ENCODE results near the gene ABCC11. TPM values are rescaled to one million over a fixed set of nuclear protein-coding genes. Genes with fewer than 3 reads are reported as not detected.

Gene ABCC11
- total and polyA plus RNA-seq, 2 experiments from 2014 or later, result 0.10 TPM; not detected in 1

DNA sequence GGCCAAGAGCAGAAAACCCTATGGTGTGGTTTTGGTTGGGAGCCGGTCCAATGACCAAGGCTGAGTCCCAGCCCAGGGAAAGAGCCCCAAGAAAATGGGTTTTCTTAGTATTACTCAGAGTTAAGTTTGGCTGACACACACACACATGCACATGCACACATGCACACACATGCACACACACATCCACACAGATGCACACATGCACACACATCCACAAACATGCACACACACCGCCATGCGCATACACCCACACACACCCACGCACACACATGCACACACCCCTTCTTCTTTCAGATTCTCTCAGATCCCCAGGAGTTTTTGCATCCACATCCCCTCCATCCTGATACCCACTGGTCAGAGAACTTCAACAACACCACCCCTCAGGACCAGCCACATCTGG is 100.6 kb downstream of the ABCC11 start:
- H3K27ac Mint-ChIP-seq, result no peak overlapping the region
- no peak overlapping the region for H3K4me3 ChIP-seq
- TF ChIP-seq NANOG (IDR thresholded peaks at IDR 0.05; ENCODE audit: borderline replicate concordance), result no peak
- no peak for TF ChIP-seq EZH2 (IDR thresholded peaks at IDR 0.05; ENCODE audit: low read depth, unreplicated experiment)
- TF ChIP-seq STAT1 (IDR thresholded peaks at IDR 0.05; ENCODE audit: unreplicated experiment), result no peak
- no peak for TF ChIP-seq JUNB (IDR thresholded peaks at IDR 0.05; ENCODE audit: unreplicated experiment)
- TF ChIP-seq ZNF462 (CRISPR knock-in tag; IDR thresholded peaks at IDR 0.05), result no peak
- TF ChIP-seq CREB1 (CRISPR knock-in tag; IDR thresholded peaks at IDR 0.05; ENCODE audit: low read depth), result no peak
- TF ChIP-seq, protein P1, sequence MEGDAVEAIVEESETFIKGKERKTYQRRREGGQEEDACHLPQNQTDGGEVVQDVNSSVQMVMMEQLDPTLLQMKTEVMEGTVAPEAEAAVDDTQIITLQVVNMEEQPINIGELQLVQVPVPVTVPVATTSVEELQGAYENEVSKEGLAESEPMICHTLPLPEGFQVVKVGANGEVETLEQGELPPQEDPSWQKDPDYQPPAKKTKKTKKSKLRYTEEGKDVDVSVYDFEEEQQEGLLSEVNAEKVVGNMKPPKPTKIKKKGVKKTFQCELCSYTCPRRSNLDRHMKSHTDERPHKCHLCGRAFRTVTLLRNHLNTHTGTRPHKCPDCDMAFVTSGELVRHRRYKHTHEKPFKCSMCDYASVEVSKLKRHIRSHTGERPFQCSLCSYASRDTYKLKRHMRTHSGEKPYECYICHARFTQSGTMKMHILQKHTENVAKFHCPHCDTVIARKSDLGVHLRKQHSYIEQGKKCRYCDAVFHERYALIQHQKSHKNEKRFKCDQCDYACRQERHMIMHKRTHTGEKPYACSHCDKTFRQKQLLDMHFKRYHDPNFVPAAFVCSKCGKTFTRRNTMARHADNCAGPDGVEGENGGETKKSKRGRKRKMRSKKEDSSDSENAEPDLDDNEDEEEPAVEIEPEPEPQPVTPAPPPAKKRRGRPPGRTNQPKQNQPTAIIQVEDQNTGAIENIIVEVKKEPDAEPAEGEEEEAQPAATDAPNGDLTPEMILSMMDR (conservative IDR thresholded peaks at IDR 0.05; ENCODE audit: low read depth in 2 of 2), result no peak
- H3K4me2 ChIP-seq, result no peak overlapping the region
- no peaks in the 10 kb centered on the region for H3K36me3 Mint-ChIP-seq (ENCODE audit: low read depth)
- H3K4me3 Mint-ChIP-seq, result no peak overlapping the region
- peaks cover 12% of the 10 kb centered on the region for H3K9me3 Mint-ChIP-seq
- H3K4me1 ChIP-seq (ENCODE audit: insufficient read depth), result no peaks in the 10 kb centered on the region
- H3F3A ChIP-seq (replicated peaks; ENCODE audit: low read depth), result no peaks in the 10 kb centered on the region
- H3K4me1 Mint-ChIP-seq, result peaks cover 4% of the 10 kb centered on the region; the same call in 2 of the 3 replicates
- no peak overlapping the region for H3K27ac ChIP-seq (ENCODE audit: low read depth)
- peaks cover 6% of the 10 kb centered on the region for H3K27me3 Mint-ChIP-seq (ENCODE audit: insufficient read depth, low read depth, poor library complexity)
- H3K27me3 ChIP-seq (ENCODE audit: insufficient read depth), result no peaks in the 10 kb centered on the region
- no peaks in the 10 kb centered on the region for H3K9me2 ChIP-seq (ENCODE audit: insufficient read depth)
- H2AFZ ChIP-seq, result no peak overlapping the region
- no peaks in the 10 kb centered on the region for H3K36me3 ChIP-seq (ENCODE audit: insufficient read depth)
- DNase-seq (ENCODE audit: low spot score), result no peak
- H4K20me1 ChIP-seq (replicated peaks; ENCODE audit: insufficient read depth), result no peaks in the 10 kb centered on the region
- H3K79me2 ChIP-seq (replicated peaks; ENCODE audit: insufficient read depth), result no peaks in the 10 kb centered on the region
- no peak for ATAC-seq
